PC-3 (cell line): ENCODE data around the gene PRKCE.

Experiments
- CTCF ChIP-seq: fragments of 300-600 bp; sonication (generic); conservative IDR thresholded peaks from 2 replicates; pipeline ENCODE4 v1.5.1; 2017; ENCODE audit warnings: antibody characterized with exemption, low read depth, mild to moderate bottlenecking, low read length
- EZH2 ChIP-seq: fragments of 300-600 bp; sonication (generic); IDR thresholded peaks from one replicate; pipeline ENCODE4 v1.6.1; 2017; ENCODE audit warnings: antibody characterized with exemption, mild to moderate bottlenecking, low read length; ENCODE audit not compliant: unreplicated experiment
- EZH2phosphoT487 ChIP-seq: fragments of 300-600 bp; sonication (generic); IDR thresholded peaks from 2 replicates; pipeline ENCODE4 v1.6.1; 2018; ENCODE audit warnings: mild to moderate bottlenecking, antibody characterized with exemption, low read length, borderline replicate concordance

DNA sequence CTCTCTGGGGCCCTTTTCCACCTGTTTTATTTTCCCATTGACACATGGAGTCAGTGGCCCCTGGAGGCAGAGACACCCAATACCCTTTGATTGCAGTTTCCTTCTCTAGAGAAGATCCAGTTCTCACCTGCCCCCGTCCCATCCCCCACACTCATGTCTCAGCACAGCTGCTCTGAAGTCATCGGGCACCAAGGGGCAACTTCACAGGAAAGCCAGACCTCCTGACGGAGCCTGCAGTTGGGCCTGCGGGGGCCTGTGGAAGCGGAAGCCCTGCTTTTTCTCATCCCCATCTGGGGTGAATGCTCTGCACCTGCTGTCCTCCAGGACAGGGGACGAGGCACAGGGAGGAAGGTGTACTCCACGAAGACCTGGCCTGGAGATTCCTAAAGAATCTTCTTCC lies 337.4 kb downstream of the PRKCE start:
- TF ChIP-seq CTCF (no peak), EZH2 (no peak), EZH2phosphoT487 (no peak)
